H1 (cell line): ENCODE measurements around the gene ZNF566. TPM values are rescaled to one million over a fixed set of nuclear protein-coding genes. Genes with fewer than 3 reads are reported as not detected.

Experiments used
- CTCF ChIA-PET: fragments of 300-600 bp; sonication (Branson Sonifier 250); formaldehyde crosslinking; loops from one replicate; lab custom pipeline; 2021; ENCODE audit not compliant: partially characterized antibody; lab: Charles Lee
- POLR2A ChIA-PET: fragments of 300-600 bp; sonication (Branson Sonifier 250); formaldehyde crosslinking; loops from one replicate; lab custom pipeline; 2021; ENCODE audit warnings: inconsistent platforms; ENCODE audit not compliant: partially characterized antibody; lab: Charles Lee
- DNase-seq, 2 experiments: peaks; one replicate each; pipeline versions ENCODE4 v3.0.0 to v3.0.0-alpha.2; 2010 to 2022; ENCODE audit warnings: low spot score in 2 of 2, low read depth in 1 of 2, mixed read lengths in 1 of 2
- FAIRE-seq: peaks from 2 replicates; lab custom pipeline; 2011; peaks lifted over from hg19 to GRCh38; lab: Jason Lieb, UNC
- H2AFZ ChIP-seq: 2 replicates; pipeline ENCODE4 v1.8.1; 2012; ENCODE audit warnings: low read length, inconsistent platforms
- H2AK5ac ChIP-seq: 2 replicates; pipeline ENCODE4 v1.6.1; 2013; ENCODE audit warnings: low read depth, low read length
- H2BK120ac ChIP-seq: replicated peaks from 2 replicates; pipeline ENCODE3; 2013; ENCODE audit warnings: low read depth, low read length, inconsistent platforms
- H2BK12ac ChIP-seq: 2 replicates; pipeline ENCODE4 v1.6.1; 2013; ENCODE audit warnings: low read depth, low read length
- H2BK15ac ChIP-seq: 2 replicates; pipeline ENCODE4 v1.6.1; 2013; ENCODE audit warnings: low read length
- H2BK20ac ChIP-seq: 2 replicates; pipeline ENCODE4 v1.6.1; 2013; ENCODE audit warnings: low read length
- H2BK5ac ChIP-seq: 2 replicates; pipeline ENCODE4 v1.6.1; 2013; ENCODE audit warnings: low read depth, low read length
- H3K14ac ChIP-seq: 2 replicates; pipeline ENCODE4 v1.6.1; 2013; ENCODE audit warnings: inconsistent platforms; ENCODE audit not compliant: insufficient read length
- H3K18ac ChIP-seq: 2 replicates; pipeline ENCODE4 v1.6.1; 2013; ENCODE audit warnings: low read length; ENCODE audit errors: extremely low read depth
- H3K23ac ChIP-seq: 2 replicates; pipeline ENCODE4 v1.6.1; 2013; ENCODE audit warnings: inconsistent platforms; ENCODE audit not compliant: insufficient read length
- H3K23me2 ChIP-seq: 2 replicates; pipeline ENCODE4 v1.6.1; 2013; ENCODE audit warnings: low read depth, low read length
- H3K27ac ChIP-seq: 2 replicates; pipeline ENCODE4 v1.6.1; 2011; ENCODE audit warnings: low read depth, low read length, inconsistent platforms
- H3K27me3 ChIP-seq, 4 experiments: replicated peaks in 1 of 4; 1 replicate in 1 of 4; 2 replicates in 3 of 4; pipeline versions ENCODE4 v1.6.1 to v1.8.1; 2011 to 2013; ENCODE audit warnings: low read length in 3 of 4, mild to moderate bottlenecking in 3 of 4, inconsistent platforms in 2 of 4, mixed read lengths in 2 of 4, moderate library complexity in 1 of 4; ENCODE audit not compliant: control insufficient read depth in 3 of 4, insufficient read depth in 3 of 4; ENCODE audit errors: extremely low read depth in 1 of 4
- H3K36me3 ChIP-seq, 4 experiments: 2 replicates each; pipeline versions ENCODE4 v1.6.1 to v1.8.1; 2011 to 2013; ENCODE audit warnings: mild to moderate bottlenecking in 4 of 4, low read length in 3 of 4, moderate library complexity in 2 of 4, control low read depth in 1 of 4, inconsistent platforms in 1 of 4; ENCODE audit not compliant: insufficient read depth in 4 of 4, control insufficient read depth in 2 of 4
- H3K4ac ChIP-seq: replicated peaks from 2 replicates; pipeline ENCODE3; 2013; ENCODE audit warnings: low read length, low read depth, mixed read lengths, inconsistent platforms; ENCODE audit not compliant: insufficient read length
- H3K4me1 ChIP-seq, 4 experiments: replicated peaks in 1 of 4; 1 replicate in 1 of 4; 2 replicates in 3 of 4; pipeline versions ENCODE4 v1.6.1 to v1.8.1; 2011 to 2013; ENCODE audit warnings: low read length in 3 of 4, inconsistent platforms in 2 of 4, mixed read lengths in 1 of 4; ENCODE audit not compliant: insufficient read depth in 4 of 4, control insufficient read depth in 3 of 4
- H3K4me2 ChIP-seq, 2 experiments: 2 replicates each; pipeline versions ENCODE4 v1.6.1 to v1.8.1; 2011 to 2013; ENCODE audit warnings: low read depth in 2 of 2, low read length in 2 of 2, control low read depth in 1 of 2, inconsistent platforms in 1 of 2, mild to moderate bottlenecking in 1 of 2; ENCODE audit not compliant: insufficient read depth in 1 of 2
- H3K4me3 ChIP-seq, 4 experiments: fragments of 200-600, 300-600 bp in 1 of 4; sonication (generic), shearing (Covaris generic), sonication (Bioruptor Twin) in 1 of 4; 2 replicates each; pipeline versions ENCODE4 v1.5.1 to v1.8.1; 2011 to 2016; ENCODE audit warnings: low read length in 4 of 4, low read depth in 3 of 4, control low read depth in 2 of 4, inconsistent platforms in 2 of 4, mild to moderate bottlenecking in 2 of 4, mixed read lengths in 1 of 4, moderate library complexity in 1 of 4; ENCODE audit not compliant: insufficient read depth in 2 of 4; ENCODE audit errors: extremely low read depth in 1 of 4
- H3K56ac ChIP-seq: replicated peaks from 2 replicates; pipeline ENCODE3; 2013; ENCODE audit warnings: low read depth, mild to moderate bottlenecking, mixed read lengths, low read length, inconsistent platforms; ENCODE audit not compliant: insufficient read length
- H3K79me1 ChIP-seq: 2 replicates; pipeline ENCODE4 v1.6.1; 2013; ENCODE audit warnings: low read depth, low read length, control low read depth
- H3K79me2 ChIP-seq, 2 experiments: 2 replicates each; pipeline versions ENCODE4 v1.6.1 to v1.8.1; 2012 to 2013; ENCODE audit warnings: low read length in 2 of 2, mild to moderate bottlenecking in 2 of 2, inconsistent platforms in 1 of 2; ENCODE audit not compliant: insufficient read depth in 2 of 2, control insufficient read depth in 1 of 2
- H3K9ac ChIP-seq, 4 experiments: replicated peaks in 1 of 4; 1 replicate in 1 of 4; 2 replicates in 3 of 4; pipeline versions ENCODE4 v1.6.1 to v1.8.1; 2011 to 2013; ENCODE audit warnings: low read depth in 3 of 4, low read length in 3 of 4, control low read depth in 2 of 4, mild to moderate bottlenecking in 2 of 4, moderate library complexity in 2 of 4, inconsistent platforms in 1 of 4; ENCODE audit errors: extremely low read depth in 1 of 4
- H3K9me3 ChIP-seq, 2 experiments: 2 replicates each; pipeline versions ENCODE4 v1.6.1 to v1.8.1; 2012 to 2013; ENCODE audit warnings: mild to moderate bottlenecking in 2 of 2, moderate library complexity in 2 of 2, control low read depth in 1 of 2, inconsistent platforms in 1 of 2, low read depth in 1 of 2, low read length in 1 of 2, mixed read lengths in 1 of 2; ENCODE audit not compliant: insufficient read depth in 2 of 2
- H4K20me1 ChIP-seq, 2 experiments: replicated peaks in 1 of 2; 2 replicates each; pipeline versions ENCODE3 to v1.8.1; 2011 to 2013; ENCODE audit warnings: inconsistent platforms in 2 of 2, low read length in 2 of 2, mild to moderate bottlenecking in 1 of 2; ENCODE audit not compliant: insufficient read depth in 2 of 2, control insufficient read depth in 1 of 2
- H4K5ac ChIP-seq: 2 replicates; pipeline ENCODE4 v1.6.1; 2013; ENCODE audit warnings: low read length, low read depth, mixed read lengths, inconsistent platforms; ENCODE audit not compliant: insufficient read length
- H4K8ac ChIP-seq: 2 replicates; pipeline ENCODE4 v1.8.0; 2013; ENCODE audit warnings: mild to moderate bottlenecking, moderate library complexity, low read length, inconsistent platforms; ENCODE audit not compliant: insufficient read depth; ENCODE audit errors: extremely low read depth
- H4K91ac ChIP-seq: replicated peaks from 2 replicates; pipeline ENCODE3; 2013; ENCODE audit warnings: low read length, mixed read lengths, inconsistent platforms; ENCODE audit not compliant: insufficient read length
- NRF1 ChIP-seq: IDR thresholded peaks from 2 replicates; pipeline ENCODE4 v1.6.1; 2011; ENCODE audit warnings: mild to moderate bottlenecking, low read depth, low read length, improper control_type of control experiment
- SIX5 ChIP-seq: IDR thresholded peaks from 2 replicates; pipeline ENCODE4 v1.6.1; 2011; ENCODE audit warnings: mild to moderate bottlenecking, low read depth, low read length
- TEAD4 ChIP-seq: IDR thresholded peaks from 2 replicates; pipeline ENCODE4 v1.6.1; 2012; ENCODE audit warnings: low read depth, low read length, inconsistent platforms, mixed read lengths
- WGBS, 2 experiments: shearing (Covaris generic) in 1 of 2; methylation state at CpG; one replicate each; pipeline versions ENCODE4 v1.1.6 to v1.1.7; 2013 to 2015; ENCODE audit warnings: low lambda C conversion rate in 2 of 2, mixed read lengths in 2 of 2, inconsistent platforms in 1 of 2, low coverage in 1 of 2, missing lambda C conversion rate in 1 of 2; ENCODE audit not compliant: insufficient replicate concordance in 2 of 2, insufficient coverage in 1 of 2, insufficient read length in 1 of 2; ENCODE audit errors: extremely low coverage in 1 of 2, missing lambda C conversion rate in 1 of 2; 5-methylcytosine and 5-hydroxymethylcytosine counted together
- polyA plus RNA-seq, 7 experiments: library from polyadenylated mRNA; depleted of rRNA in 3 of 7; stranded (reverse) in 5 of 7; unstranded in 2 of 7; fragments of >200 nt in 5 of 7; fragments of 200-250 nt in 2 of 7; gene quantifications; 1 replicate in 5 of 7; 2 replicates in 1 of 7; 4 replicates in 1 of 7; pipeline versions ENCODE4 v1.2.1 to v1.2.3, GENCODE V29; 2011 to 2013; ENCODE audit warnings: missing spikeins in 2 of 7, mixed read lengths in 2 of 7
- total RNA-seq: library from RNA; stranded (reverse); fragmentation: NEBNext Ultra II Directional; extraction: Animal tissue kit (Norgen Biotek cat#: 25700); gene quantifications from 2 replicates; pipeline ENCODE4 v1.2.1, GENCODE V29; 2021
- TF ChIP-seq, protein P1 (sequence below): IDR thresholded peaks from 2 replicates; pipeline ENCODE4 v1.6.1; 2011; ENCODE audit warnings: low read length, improper control_type of control experiment

The ZNF566 gene
- total and polyA plus RNA-seq, 2 of the 8 experiments (the other 6 are each of a cell fraction or from before 2014, with no cell fraction given): 6.9 to 16.6 TPM

DNA sequence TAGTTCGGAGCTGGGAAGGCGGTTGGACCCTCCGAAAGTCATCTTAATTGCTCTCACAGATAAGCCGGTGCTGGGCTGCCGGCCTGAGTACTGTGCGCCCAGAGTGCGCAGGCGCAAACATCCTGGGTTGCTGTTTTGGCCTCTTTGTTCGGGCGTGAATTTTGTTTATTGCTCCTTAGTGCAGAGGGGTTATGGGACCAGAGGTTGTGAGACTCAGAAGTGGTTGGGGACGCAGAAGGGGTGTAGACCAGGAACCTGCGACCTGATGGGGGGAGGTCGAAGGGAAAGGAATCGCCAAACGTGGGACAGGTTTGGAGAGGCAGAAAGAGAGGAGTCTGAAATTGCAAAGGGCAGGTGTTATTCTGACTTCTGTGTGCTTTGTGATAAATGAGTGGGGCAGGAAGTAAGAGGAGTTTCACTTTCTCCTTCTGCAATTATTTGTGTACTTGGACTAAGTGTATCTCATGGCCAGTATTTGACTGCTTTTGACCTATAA is 607 bp upstream of the ZNF566 start:
- peak overlapping the region; percentile 95 for H3K27ac ChIP-seq
- 18% methylated on average over 15 of the region's 15 CpGs; no CpG with 5 or more reads in 1 of the 2 experiments for WGBS, 2 experiments
- no peak overlapping the region for H3K56ac ChIP-seq
- H3K9ac ChIP-seq: peak overlapping the region in 3 of 4 experiments; percentile 79 to 96 (median 94); a peak in 6 of 7 replicates
- FAIRE-seq (no peak), DNase-seq (peak in 1 of 2 experiments; percentile 93)
- H2BK120ac ChIP-seq: no peak overlapping the region
- peak overlapping the region; percentile 46; the same call in 1 of the 2 replicates for H2BK15ac ChIP-seq
- peaks cover 0 to 22% of the 10 kb centered on the region in 2 experiments; a peak in 2 of 4 replicates for H3K79me2 ChIP-seq
- H3K9me3 ChIP-seq: peaks cover 11 to 15% of the 10 kb centered on the region in 2 experiments; a peak in 3 of 4 replicates
- POLR2A ChIA-PET: interaction anchor here (0.6 to 4.1 kb wide), 43 partner anchors 10 to 360 kb away, joined by 3 to 72 read pairs (median 5); partner anchors contain the start of genes ZFP14, ZFP82, ZNF146 and ZNF260
- H3K18ac ChIP-seq: peak overlapping the region; percentile 97
- H3K4me1 ChIP-seq: no peaks in the 10 kb centered on the region; a peak in 1 of 7 replicates
- H4K8ac ChIP-seq: peak overlapping the region; percentile 99; the same call in 1 of the 2 replicates
- peak overlapping the region; percentile 37 for H4K5ac ChIP-seq
- no peak overlapping the region for H2AK5ac ChIP-seq
- peaks cover 8% of the 10 kb centered on the region for H3K23me2 ChIP-seq
- no peak overlapping the region for H4K91ac ChIP-seq
- H3K4ac ChIP-seq: peak overlapping the region; percentile 95
- no peaks in the 10 kb centered on the region for H3K36me3 ChIP-seq
- peak overlapping the region; percentile 63; the same call in 1 of the 2 replicates for H2BK12ac ChIP-seq
- H3K14ac ChIP-seq: no peak overlapping the region
- peak overlapping the region; percentile 74 to 85 for H3K4me2 ChIP-seq
- H3K4me3 ChIP-seq: peak overlapping the region; percentile 84 to 98 (median 94)
- CTCF ChIA-PET: interaction anchor here (0.8 to 1.9 kb wide), 3 partner anchors 10 to 18 kb away, joined by 3 to 6 read pairs (median 5); no protein-coding TSS in a partner anchor
- no peak overlapping the region for H2BK20ac ChIP-seq
- no peaks in the 10 kb centered on the region for H3K27me3 ChIP-seq
- peaks cover 2% of the 10 kb centered on the region; the same call in 1 of the 2 replicates for H3K79me1 ChIP-seq
- H4K20me1 ChIP-seq: peaks cover 0 to 2% of the 10 kb centered on the region in 2 experiments
- peak overlapping the region; percentile 94 for H2BK5ac ChIP-seq
- no peak overlapping the region for H3K23ac ChIP-seq
- peak overlapping the region; percentile 99 for H2AFZ ChIP-seq
- TF ChIP-seq SIX5 (peak; percentile 55), TEAD4 (no peak), NRF1 (peak; percentile 15; the same call in 1 of the 2 replicates)
- TF ChIP-seq, protein P1, sequence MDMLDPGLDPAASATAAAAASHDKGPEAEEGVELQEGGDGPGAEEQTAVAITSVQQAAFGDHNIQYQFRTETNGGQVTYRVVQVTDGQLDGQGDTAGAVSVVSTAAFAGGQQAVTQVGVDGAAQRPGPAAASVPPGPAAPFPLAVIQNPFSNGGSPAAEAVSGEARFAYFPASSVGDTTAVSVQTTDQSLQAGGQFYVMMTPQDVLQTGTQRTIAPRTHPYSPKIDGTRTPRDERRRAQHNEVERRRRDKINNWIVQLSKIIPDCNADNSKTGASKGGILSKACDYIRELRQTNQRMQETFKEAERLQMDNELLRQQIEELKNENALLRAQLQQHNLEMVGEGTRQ: no peak
